EL (cell line): ENCODE measurements around the gene PCYT1A.
"Not testable (repeated sequence)": the region's sequence is repeated elsewhere in the genome, so short reads cannot be mapped to it uniquely, and the experiment has no call there.

ENCODE experiments used
- DNase-seq: peaks from one replicate; pipeline ENCODE4 v3.0.0-alpha.2; 2016

The PCYT1A gene

GRCh38 chr3:196287440-196288140, at the start of gene PCYT1A:
Gene PCYT1A, minus strand, starts transcription at chr3:196287726. Its CDS starts 17,195 bp downstream, at chr3:196270531.
- peak; percentile 97 for DNase-seq

GRCh38 chr3:196336319-196337145, 49.0 kb upstream of the PCYT1A start:
- no peak for DNase-seq

- no peak for DNase-seq
Measured at GRCh38 chr3:196335503-196335948, 48.0 kb upstream of the PCYT1A start.

- DNase-seq: no peak
Measured at GRCh38 chr3:196334982-196335381, 47.5 kb upstream of the PCYT1A start.

- DNase-seq: no peak
Measured at GRCh38 chr3:196332168-196332567, 44.6 kb upstream of the PCYT1A start.

- DNase-seq: peak; percentile 25
Measured at GRCh38 chr3:196327405-196327804, 39.9 kb upstream of the PCYT1A start.

GRCh38 chr3:196326936-196327335, 39.4 kb upstream of the PCYT1A start:
- no peak for DNase-seq

- peak; percentile 32 for DNase-seq
Measured at GRCh38 chr3:196323691-196324090, 36.2 kb upstream of the PCYT1A start.

GRCh38 chr3:196323016-196323415, 35.5 kb upstream of the PCYT1A start:
- no peak for DNase-seq

- DNase-seq: no peak
Measured at GRCh38 chr3:196321162-196321561, 33.6 kb upstream of the PCYT1A start.

GRCh38 chr3:196320137-196320536, 32.6 kb upstream of the PCYT1A start:
- no peak for DNase-seq

GRCh38 chr3:196317687-196318467, 30.4 kb upstream of the PCYT1A start, which contains the start of gene DYNLT2B:
Gene DYNLT2B, minus strand, starts transcription at chr3:196318240. Its CDS starts 88 bp downstream, at chr3:196318152.
- peak; percentile 93 for DNase-seq

- DNase-seq: not testable (repeated sequence)
Measured at GRCh38 chr3:196316799-196317686, 29.5 kb upstream of the PCYT1A start.

GRCh38 chr3:196315821-196316220, 28.3 kb upstream of the PCYT1A start:
- no peak for DNase-seq

GRCh38 chr3:196314597-196314996, 27.1 kb upstream of the PCYT1A start:
- no peak for DNase-seq

- DNase-seq: not testable (repeated sequence)
Measured at GRCh38 chr3:196314086-196314485, 26.6 kb upstream of the PCYT1A start.

GRCh38 chr3:196302960-196303359, 15.4 kb upstream of the PCYT1A start:
- DNase-seq: not testable (repeated sequence)

- not testable (repeated sequence) for DNase-seq
Measured at GRCh38 chr3:196302551-196302950, 15.0 kb upstream of the PCYT1A start.

GRCh38 chr3:196298521-196298920, 11.0 kb upstream of the PCYT1A start:
- DNase-seq: no peak

GRCh38 chr3:196292286-196292923, 4.9 kb upstream of the PCYT1A start:
- DNase-seq: no peak

- peak; percentile 44 for DNase-seq
Measured at GRCh38 chr3:196288141-196288460, 575 bp upstream of the PCYT1A start.

GRCh38 chr3:196287090-196287439, 461 bp downstream of the PCYT1A start:
- DNase-seq: peak; percentile 40
